Activated T-cell treated with anti-CD3 and anti-CD28 coated beads for 24 hours (primary cell): ENCODE measurements around the gene SLC26A8.
"Not testable (repeated sequence)": the region's sequence is repeated elsewhere in the genome, so short reads cannot be mapped to it uniquely, and the experiment has no call there.

Experiments
- DNase-seq: peaks from one replicate; pipeline ENCODE4 v3.0.0-alpha.2; 2020; ENCODE audit warnings: low read depth

Gene SLC26A8

GRCh38 chr6:36050947-36051710 is 26.7 kb upstream of the SLC26A8 start:
- no peak for DNase-seq

- DNase-seq: no peak
These were observed 25.9 kb upstream of the SLC26A8 start for GRCh38 chr6:36050305-36050704.

GRCh38 chr6:36049582-36049981 is 25.1 kb upstream of the SLC26A8 start:
- no peak for DNase-seq

- DNase-seq: no peak
These were observed 18.3 kb upstream of the SLC26A8 start for GRCh38 chr6:36042618-36043260.

DNA sequence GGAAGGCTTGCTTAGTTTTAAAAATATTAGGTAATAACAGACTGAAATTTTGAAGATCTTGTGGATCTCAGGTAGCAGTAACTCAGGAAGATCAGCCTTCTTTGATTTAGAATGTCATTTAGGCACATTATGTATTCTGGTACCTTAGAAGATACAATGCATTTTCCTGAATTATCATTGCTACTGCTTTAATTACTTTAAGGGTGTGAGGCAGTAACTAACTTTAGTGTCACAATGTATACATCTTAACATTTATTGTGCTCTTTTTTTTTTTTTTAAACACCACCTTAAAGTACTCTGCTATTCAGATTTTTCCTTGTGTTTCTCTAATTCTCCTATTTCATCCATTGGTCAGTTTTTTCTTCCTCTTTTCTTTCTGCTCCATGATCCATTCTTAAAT is 16.5 kb upstream of the SLC26A8 start:
- no peak for DNase-seq

GRCh38 chr6:36039112-36039511 is 14.7 kb upstream of the SLC26A8 start:
- DNase-seq: no peak

DNA sequence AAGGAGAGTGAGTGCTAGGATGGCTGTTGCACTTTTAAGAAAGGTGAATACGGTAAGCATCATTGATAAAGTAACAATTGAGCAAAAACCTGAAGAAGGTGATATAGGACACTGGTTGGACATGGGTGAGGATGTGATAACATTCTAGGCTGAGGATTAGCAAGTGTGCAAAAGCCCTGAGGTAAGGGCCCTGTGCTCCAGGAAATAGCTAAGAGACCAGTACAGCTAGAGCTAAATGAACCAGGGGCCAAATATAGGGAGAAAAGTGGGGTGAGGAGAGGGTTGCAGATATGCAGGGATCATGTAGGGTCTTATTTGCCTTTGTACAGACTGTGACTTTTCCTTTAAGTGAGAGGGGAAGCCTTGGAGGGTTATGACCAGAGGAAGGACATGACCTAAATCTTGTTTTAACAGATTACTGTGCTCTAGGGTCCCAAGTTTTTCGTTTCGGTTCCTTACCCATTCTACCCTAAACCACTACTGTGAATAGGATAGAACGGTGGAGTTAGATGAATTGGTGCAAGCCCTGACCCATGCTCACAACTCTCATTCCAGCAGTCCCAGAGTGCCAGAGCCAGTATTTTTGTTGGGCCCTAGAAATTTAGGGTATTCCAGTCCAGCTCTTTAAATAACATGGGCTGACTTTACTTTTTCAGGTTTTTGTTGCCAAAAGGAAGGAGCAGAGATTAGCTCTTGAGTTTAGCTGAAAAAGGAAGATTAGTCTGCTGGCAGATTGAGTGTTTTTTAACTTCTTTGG is 13.9 kb upstream of the SLC26A8 start:
- no peak for DNase-seq

- DNase-seq: no peak
These were observed 10.8 kb upstream of the SLC26A8 start for GRCh38 chr6:36035225-36035624.

GRCh38 chr6:36034441-36034840 is 10.0 kb upstream of the SLC26A8 start:
- no peak for DNase-seq

GRCh38 chr6:36033935-36034334 is 9.5 kb upstream of the SLC26A8 start:
- DNase-seq: peak; percentile 23

DNA sequence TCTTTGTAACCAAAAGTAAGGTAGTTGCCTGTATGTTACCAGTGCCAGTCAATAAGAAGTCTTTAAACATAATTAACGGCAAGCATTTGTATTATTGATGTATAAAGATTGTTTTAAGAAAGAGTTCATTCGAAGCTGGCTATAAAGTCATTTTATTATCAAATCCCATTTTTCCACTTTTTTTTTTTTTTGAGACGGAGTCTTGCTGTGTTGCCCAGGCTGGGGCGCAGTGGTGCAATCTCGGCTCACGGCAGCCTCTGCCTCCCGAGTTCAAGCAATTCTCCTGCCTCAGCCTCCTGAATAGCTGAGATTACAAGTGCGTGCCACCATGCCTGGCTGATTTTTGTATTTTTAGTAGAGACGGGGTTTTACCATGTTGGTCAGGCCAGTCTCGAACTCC is 8.7 kb upstream of the SLC26A8 start:
- not testable (repeated sequence) for DNase-seq

DNA sequence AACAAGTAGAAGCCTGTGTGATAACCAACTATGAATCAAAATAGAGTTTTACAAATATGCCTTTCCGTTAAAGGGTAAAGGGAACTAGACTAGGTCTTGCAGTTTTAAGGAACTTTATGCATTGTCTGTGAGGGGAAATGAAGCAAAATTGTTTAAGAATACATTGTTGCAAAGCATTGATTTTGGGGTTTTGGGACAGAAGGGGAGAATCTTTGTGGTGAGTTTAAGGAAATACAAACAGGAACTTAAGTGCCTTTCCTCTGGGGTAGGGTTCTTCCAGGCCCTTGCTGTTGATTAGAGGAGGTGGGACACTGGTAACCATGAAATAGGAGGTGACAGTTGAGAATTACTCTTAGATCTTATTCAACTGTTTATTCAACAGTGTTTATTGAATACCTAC is 7.8 kb upstream of the SLC26A8 start:
- no peak for DNase-seq

- DNase-seq: no peak
These were observed 5.0 kb upstream of the SLC26A8 start for GRCh38 chr6:36029464-36029863.

- peak; percentile 70 for DNase-seq
These were observed 4.5 kb upstream of the SLC26A8 start for GRCh38 chr6:36028877-36029324.

DNA sequence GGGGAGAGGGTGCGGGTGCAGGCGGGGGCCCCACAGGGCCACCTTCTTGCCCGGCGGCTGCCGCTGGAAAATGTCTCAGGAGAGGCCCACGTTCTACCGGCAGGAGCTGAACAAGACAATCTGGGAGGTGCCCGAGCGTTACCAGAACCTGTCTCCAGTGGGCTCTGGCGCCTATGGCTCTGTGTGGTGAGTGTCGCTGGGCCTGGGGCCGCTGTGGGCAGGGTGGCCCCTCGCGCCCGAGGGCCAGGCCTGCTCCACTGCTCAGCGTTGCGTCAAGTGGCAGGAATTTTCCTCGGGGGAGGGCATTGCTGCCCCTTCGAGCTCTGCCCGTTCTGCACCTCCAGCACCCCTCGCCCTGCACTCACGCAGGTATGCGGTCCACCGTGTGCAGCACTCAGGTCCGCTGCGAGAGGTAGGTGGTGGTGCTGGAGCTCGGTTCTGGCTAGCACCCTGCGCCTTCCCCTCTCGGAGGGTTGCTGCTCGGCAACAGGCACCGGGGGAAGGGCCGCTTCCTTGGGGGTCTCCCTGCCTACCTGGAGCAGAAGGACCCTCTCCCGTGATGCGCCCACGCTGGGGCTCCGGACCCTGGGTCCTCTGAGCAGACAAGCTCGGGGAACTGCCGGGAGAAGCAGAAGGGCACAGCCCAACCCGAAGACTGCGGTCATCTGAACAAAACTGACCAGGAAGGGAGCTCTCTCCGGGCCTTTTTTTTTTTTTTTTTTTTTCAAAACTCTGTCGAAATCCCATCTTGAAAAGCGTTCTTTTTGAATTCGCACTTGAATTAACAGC is 3.8 kb upstream of the SLC26A8 start:
- peak; percentile 30 for DNase-seq

GRCh38 chr6:36027501-36028087 is 3.2 kb upstream of the SLC26A8 start, which contains the start of gene MAPK14:
TSS of gene MAPK14 (plus strand) at chr6:36027808. CDS start at chr6:36028158, 350 bp downstream.
- DNase-seq: peak; percentile 97

- no peak for DNase-seq
These were observed 1.5 kb upstream of the SLC26A8 start for GRCh38 chr6:36025932-36026327.

DNA sequence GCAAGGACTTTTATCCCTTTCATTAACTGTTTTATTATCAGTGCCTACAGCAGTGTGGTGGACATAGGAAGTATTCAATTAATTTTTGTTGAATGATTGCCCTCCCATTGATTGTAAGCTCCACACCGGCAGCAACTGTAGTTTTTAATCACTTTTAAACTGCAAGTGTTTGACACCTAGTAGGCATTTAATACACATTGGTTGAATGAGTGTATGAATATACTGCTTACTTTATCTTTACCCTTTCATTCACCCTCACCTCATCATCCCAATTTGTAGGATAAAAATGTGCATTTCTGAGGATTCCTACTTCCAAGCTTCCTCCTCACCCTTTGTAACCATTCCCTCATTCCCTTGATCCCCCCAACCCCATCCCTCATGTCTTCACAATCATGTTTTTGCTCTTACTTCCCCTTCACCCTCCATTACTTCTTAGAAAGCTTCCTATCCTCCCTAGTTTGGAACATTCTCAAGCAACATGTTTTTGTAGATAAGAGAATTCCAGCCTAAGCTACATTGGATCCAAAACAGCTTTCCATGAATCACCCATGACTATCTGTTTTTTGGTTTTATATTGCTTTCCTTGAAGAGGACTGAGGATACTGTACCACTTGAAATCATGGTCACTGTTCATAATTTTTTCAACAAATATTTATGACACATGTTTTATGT is 955 bp upstream of the SLC26A8 start:
- no peak for DNase-seq

DNA sequence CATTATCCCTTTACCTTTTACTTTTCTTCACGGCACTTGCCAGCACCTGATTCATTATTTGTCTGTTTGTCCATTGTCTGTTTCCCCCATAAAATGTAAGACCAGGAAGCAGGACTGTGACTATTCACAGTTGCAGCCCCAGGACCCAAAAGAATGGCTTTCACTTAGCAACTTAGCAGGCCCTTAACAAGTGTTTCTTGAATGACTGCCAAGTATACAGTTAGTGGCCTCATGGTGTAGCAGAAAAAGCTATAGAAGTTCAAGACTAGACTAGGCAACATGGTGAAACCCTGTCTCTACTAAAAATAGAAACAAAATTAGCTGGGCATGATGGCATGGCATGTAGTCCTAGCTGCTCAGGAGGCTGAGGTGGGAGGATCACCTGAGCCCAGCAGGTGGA is 4.3 kb downstream of the SLC26A8 start:
- DNase-seq: no peak

GRCh38 chr6:36019167-36019566 is 5.3 kb downstream of the SLC26A8 start:
- no peak for DNase-seq

DNA sequence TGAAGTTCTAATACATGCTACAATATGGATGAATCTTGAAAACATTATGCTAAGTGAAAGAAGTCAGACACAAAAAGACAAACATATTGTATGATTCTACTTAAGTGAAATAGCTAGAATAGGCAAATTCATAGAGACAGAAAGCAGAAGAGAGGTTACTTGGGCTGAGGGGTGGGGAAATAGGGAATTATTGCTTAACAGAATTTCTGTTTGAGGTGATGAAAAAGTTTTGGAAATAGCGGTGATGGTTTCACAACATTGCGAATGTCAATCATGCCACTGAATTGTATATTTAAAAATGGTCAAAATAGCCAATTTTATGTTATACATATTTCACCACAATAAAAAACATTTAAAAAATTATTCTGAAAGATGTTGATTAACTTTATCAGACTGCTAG is 6.1 kb downstream of the SLC26A8 start:
- no peak for DNase-seq
